ENCODE data around the gene SNX10.
A peak's percentile ranks its signal among the peaks of the same experiment; 100 is the strongest.

The SNX10 gene

DNA sequence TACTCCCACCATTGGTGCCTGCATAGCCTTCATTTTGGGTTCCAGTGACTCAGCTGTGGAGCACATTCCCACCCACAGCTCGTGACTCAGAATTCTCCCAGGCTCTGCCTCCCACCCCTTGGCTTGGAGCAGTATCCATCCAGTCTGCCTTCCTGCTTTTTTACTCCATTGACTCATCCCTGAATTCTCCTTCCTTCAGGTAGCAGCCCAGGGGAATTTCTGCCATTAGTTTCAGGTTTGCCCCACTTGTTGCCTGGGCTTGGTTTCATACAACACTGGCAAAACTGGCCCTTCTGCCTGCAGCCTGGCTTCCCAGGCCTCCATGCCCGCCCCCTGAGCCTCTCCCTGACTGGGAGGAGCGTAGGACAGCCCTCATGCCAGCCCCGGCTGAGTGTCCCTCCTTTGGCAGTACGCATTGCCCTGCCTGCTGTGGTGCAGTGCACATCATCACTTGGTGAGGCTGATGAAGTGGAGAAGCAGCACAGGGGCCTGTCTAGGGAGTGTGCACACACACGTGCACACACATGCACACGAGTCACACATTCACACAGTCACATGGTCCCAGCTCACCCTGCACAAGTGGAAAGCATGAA lies 55.0 kb downstream of the SNX10 start:
- Histone ChIP-seq H3K27ac (ENCODE audit: low read depth, low read length) (no peak overlapping the region), H3K9me3 (ENCODE audit: control insufficient read depth in 5 of 5, low read length in 5 of 5) (no peaks in the 10 kb centered on the region), H3K36me3 (ENCODE audit: control insufficient read depth in 5 of 5, insufficient read depth in 5 of 5, low read length in 5 of 5) (peaks cover 0 to 8% (median 0%) of the 10 kb centered on the region in 5 donors), H3K9ac (ENCODE audit: low read length in 5 of 5) (no peak overlapping the region), H3K4me3 (ENCODE audit: low read depth in 1 of 5, low read length in 5 of 5) (no peak overlapping the region), H3K4me1 (ENCODE audit: control insufficient read depth in 5 of 5, insufficient read depth in 5 of 5, low read length in 5 of 5) (peaks cover 3 to 41% (median 22%) of the 10 kb centered on the region in 5 donors), H3K27me3 (ENCODE audit: control insufficient read depth in 5 of 5, insufficient read depth in 4 of 5, low read length in 5 of 5) (no peaks in the 10 kb centered on the region)

GRCh38 chr7:26348234-26348851 lies 56.7 kb downstream of the SNX10 start:
- no peaks in the 10 kb centered on the region for H3K27me3 ChIP-seq (ENCODE audit: control insufficient read depth in 5 of 5, insufficient read depth in 4 of 5, low read length in 5 of 5)
- H3K27ac ChIP-seq (ENCODE audit: low read depth, low read length): no peak overlapping the region
- H3K9me3 ChIP-seq (ENCODE audit: control insufficient read depth in 5 of 5, low read length in 5 of 5): no peaks in the 10 kb centered on the region
- H3K36me3 ChIP-seq (ENCODE audit: control insufficient read depth in 5 of 5, insufficient read depth in 5 of 5, low read length in 5 of 5): peaks cover 0 to 8% (median 0%) of the 10 kb centered on the region in 5 donors
- no peak overlapping the region for H3K9ac ChIP-seq (ENCODE audit: low read length in 5 of 5)
- H3K4me3 ChIP-seq (ENCODE audit: low read depth in 1 of 5, low read length in 5 of 5): no peak overlapping the region
- peaks cover 2 to 41% (median 18%) of the 10 kb centered on the region in 5 donors for H3K4me1 ChIP-seq (ENCODE audit: control insufficient read depth in 5 of 5, insufficient read depth in 5 of 5, low read length in 5 of 5)

DNA sequence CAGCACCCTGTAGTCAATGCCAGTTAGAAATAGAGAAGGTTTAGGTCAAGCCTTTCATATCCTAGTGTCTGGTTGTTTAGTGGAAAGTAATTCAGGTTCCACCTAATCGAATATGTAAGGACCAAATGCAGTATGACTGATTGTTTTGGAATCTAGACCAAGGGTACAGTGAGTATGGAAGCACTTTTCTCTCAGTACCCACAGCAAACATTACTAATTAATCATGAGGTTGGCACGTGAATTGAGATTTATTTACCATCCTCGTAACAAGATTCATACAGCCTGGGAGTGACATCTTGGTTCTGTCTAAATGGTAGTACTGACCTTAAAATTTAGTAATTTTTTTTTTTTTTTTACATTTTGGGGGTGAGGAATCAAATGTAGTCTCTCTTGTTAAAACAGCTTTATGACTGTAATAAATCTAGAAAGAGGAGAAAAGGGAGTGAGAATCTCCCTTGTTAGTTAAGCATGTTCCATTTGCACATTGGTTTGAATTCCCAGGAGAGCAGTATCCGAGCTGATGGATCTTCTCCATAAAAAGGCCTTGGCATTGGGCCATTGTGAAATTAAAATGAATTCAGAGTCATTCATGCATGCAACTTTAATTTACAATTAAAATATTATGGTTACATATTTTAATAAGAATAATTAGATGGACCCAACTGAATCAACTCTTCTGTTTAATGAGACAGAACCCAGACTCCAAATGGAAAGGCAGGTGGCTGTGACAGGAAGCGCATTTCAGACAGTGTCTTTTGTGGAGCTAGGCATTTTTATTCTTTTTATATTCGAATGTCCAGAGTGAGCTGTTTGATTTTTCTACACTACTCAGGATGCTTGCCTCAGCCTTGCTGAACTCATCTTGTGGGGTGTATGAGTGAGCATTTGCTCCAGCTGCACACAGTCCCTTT lies 57.6 kb downstream of the SNX10 start:
- peaks cover 0 to 8% (median 0%) of the 10 kb centered on the region in 5 donors for H3K36me3 ChIP-seq (ENCODE audit: control insufficient read depth in 5 of 5, insufficient read depth in 5 of 5, low read length in 5 of 5)
- no peak overlapping the region for H3K27ac ChIP-seq (ENCODE audit: low read depth, low read length)
- H3K4me1 ChIP-seq (ENCODE audit: control insufficient read depth in 5 of 5, insufficient read depth in 5 of 5, low read length in 5 of 5): peaks cover 2 to 32% (median 18%) of the 10 kb centered on the region in 5 donors
- H3K9ac ChIP-seq (ENCODE audit: low read length in 5 of 5): no peak overlapping the region
- H3K9me3 ChIP-seq (ENCODE audit: control insufficient read depth in 5 of 5, low read length in 5 of 5): no peaks in the 10 kb centered on the region
- H3K27me3 ChIP-seq (ENCODE audit: control insufficient read depth in 5 of 5, insufficient read depth in 4 of 5, low read length in 5 of 5): no peaks in the 10 kb centered on the region
- H3K4me3 ChIP-seq (ENCODE audit: low read depth in 1 of 5, low read length in 5 of 5): no peak overlapping the region

DNA sequence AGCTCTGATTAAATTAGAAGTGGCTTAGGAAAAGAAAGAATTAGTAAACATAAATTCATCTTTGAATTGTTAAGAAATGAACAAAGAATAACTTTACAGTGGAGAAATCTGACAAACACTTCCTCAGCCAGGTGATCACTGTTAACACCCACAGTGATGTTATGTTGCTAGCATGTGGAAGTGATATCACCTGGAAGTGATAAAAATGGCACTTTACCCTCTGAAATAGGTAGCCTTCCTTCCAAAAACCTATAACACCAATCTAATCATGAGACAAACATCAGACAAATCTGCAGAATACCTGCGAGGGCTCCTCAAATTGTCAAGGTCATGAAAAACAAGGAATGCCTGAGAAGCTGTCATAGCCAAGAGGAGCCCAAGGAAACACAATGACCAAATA lies 59.5 kb downstream of the SNX10 start:
- Histone ChIP-seq H3K36me3 (ENCODE audit: control insufficient read depth in 5 of 5, insufficient read depth in 5 of 5, low read length in 5 of 5) (peaks cover 0 to 8% (median 0%) of the 10 kb centered on the region in 5 donors), H3K4me1 (ENCODE audit: control insufficient read depth in 5 of 5, insufficient read depth in 5 of 5, low read length in 5 of 5) (peaks cover 2 to 25% (median 18%) of the 10 kb centered on the region in 5 donors), H3K9ac (ENCODE audit: low read length in 5 of 5) (no peak overlapping the region), H3K9me3 (ENCODE audit: control insufficient read depth in 5 of 5, low read length in 5 of 5) (no peaks in the 10 kb centered on the region), H3K27ac (ENCODE audit: low read depth, low read length) (no peak overlapping the region), H3K4me3 (ENCODE audit: low read depth in 1 of 5, low read length in 5 of 5) (no peak overlapping the region), H3K27me3 (ENCODE audit: control insufficient read depth in 5 of 5, insufficient read depth in 4 of 5, low read length in 5 of 5) (no peaks in the 10 kb centered on the region)

- no peaks in the 10 kb centered on the region for H3K9me3 ChIP-seq (ENCODE audit: control insufficient read depth in 5 of 5, low read length in 5 of 5)
- no peaks in the 10 kb centered on the region for H3K36me3 ChIP-seq (ENCODE audit: control insufficient read depth in 5 of 5, insufficient read depth in 5 of 5, low read length in 5 of 5)
- H3K27ac ChIP-seq (ENCODE audit: low read depth, low read length): peak overlapping the region; percentile 57
- H3K9ac ChIP-seq (ENCODE audit: low read length in 5 of 5): no peak overlapping the region
- peaks cover 0 to 17% (median 0%) of the 10 kb centered on the region in 5 donors for H3K4me1 ChIP-seq (ENCODE audit: control insufficient read depth in 5 of 5, insufficient read depth in 5 of 5, low read length in 5 of 5)
- no peak overlapping the region for H3K4me3 ChIP-seq (ENCODE audit: low read depth in 1 of 5, low read length in 5 of 5)
- no peaks in the 10 kb centered on the region for H3K27me3 ChIP-seq (ENCODE audit: control insufficient read depth in 5 of 5, insufficient read depth in 4 of 5, low read length in 5 of 5)
Measured at GRCh38 chr7:26356229-26356628, 64.6 kb downstream of the SNX10 start.

GRCh38 chr7:26356929-26357798 lies 65.5 kb downstream of the SNX10 start:
- Histone ChIP-seq H3K27me3 (ENCODE audit: control insufficient read depth in 5 of 5, insufficient read depth in 4 of 5, low read length in 5 of 5) (no peaks in the 10 kb centered on the region), H3K4me3 (ENCODE audit: low read depth in 1 of 5, low read length in 5 of 5) (no peak overlapping the region), H3K9ac (ENCODE audit: low read length in 5 of 5) (no peak overlapping the region), H3K36me3 (ENCODE audit: control insufficient read depth in 5 of 5, insufficient read depth in 5 of 5, low read length in 5 of 5) (no peaks in the 10 kb centered on the region), H3K4me1 (ENCODE audit: control insufficient read depth in 5 of 5, insufficient read depth in 5 of 5, low read length in 5 of 5) (peaks cover 0 to 17% (median 0%) of the 10 kb centered on the region in 5 donors), H3K9me3 (ENCODE audit: control insufficient read depth in 5 of 5, low read length in 5 of 5) (no peaks in the 10 kb centered on the region), H3K27ac (ENCODE audit: low read depth, low read length) (peak overlapping the region; percentile 57)

DNA sequence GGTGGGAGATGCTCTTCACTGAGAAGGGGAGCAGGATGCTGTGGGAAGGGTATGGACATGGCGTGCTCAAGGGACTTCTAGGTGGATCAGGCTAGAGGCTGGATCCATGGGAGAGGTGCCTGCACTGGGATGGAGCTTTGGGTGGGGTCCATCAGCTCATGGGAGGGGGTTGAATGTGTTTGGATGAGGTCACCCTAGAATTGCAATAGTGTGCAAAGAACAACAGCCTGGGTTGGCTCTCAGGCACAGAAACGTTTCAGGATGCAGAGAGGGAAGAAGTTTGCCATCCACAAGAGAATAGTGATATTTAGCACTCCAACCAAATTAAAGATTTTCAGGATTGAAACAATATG lies 66.1 kb downstream of the SNX10 start:
- Histone ChIP-seq H3K4me1 (ENCODE audit: control insufficient read depth in 5 of 5, insufficient read depth in 5 of 5, low read length in 5 of 5) (peaks cover 0 to 17% (median 0%) of the 10 kb centered on the region in 5 donors), H3K9ac (ENCODE audit: low read length in 5 of 5) (peak overlapping the region in 1 of 5 donors; percentile 4), H3K9me3 (ENCODE audit: control insufficient read depth in 5 of 5, low read length in 5 of 5) (no peaks in the 10 kb centered on the region), H3K27me3 (ENCODE audit: control insufficient read depth in 5 of 5, insufficient read depth in 4 of 5, low read length in 5 of 5) (no peaks in the 10 kb centered on the region), H3K36me3 (ENCODE audit: control insufficient read depth in 5 of 5, insufficient read depth in 5 of 5, low read length in 5 of 5) (no peaks in the 10 kb centered on the region), H3K27ac (ENCODE audit: low read depth, low read length) (no peak overlapping the region), H3K4me3 (ENCODE audit: low read depth in 1 of 5, low read length in 5 of 5) (no peak overlapping the region)

DNA sequence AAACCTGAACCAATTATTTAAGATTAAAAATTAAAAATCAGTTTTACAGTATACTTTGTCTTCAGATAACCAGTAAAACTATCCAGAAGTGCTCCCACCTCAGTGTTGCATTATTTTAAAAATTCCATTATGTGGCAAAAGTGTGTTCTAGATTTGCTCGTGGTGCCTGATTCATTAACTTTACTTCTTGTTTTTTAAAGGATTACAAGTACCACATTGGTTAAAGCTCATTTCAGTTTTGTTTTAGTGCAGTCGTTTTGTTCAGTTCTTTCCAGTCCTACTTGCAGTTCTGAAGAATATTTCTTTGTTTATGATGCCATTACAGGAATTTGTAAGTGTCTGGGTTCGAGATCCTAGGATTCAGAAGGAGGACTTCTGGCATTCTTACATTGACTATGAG lies 69.0 kb downstream of the SNX10 start:
- Histone ChIP-seq H3K36me3 (ENCODE audit: control insufficient read depth in 5 of 5, insufficient read depth in 5 of 5, low read length in 5 of 5) (peaks cover 0 to 1% (median 0%) of the 10 kb centered on the region in 5 donors), H3K9me3 (ENCODE audit: control insufficient read depth in 5 of 5, low read length in 5 of 5) (no peaks in the 10 kb centered on the region), H3K27me3 (ENCODE audit: control insufficient read depth in 5 of 5, insufficient read depth in 4 of 5, low read length in 5 of 5) (no peaks in the 10 kb centered on the region), H3K9ac (ENCODE audit: low read length in 5 of 5) (no peak overlapping the region), H3K4me1 (ENCODE audit: control insufficient read depth in 5 of 5, insufficient read depth in 5 of 5, low read length in 5 of 5) (peaks cover 0 to 20% (median 0%) of the 10 kb centered on the region in 5 donors), H3K4me3 (ENCODE audit: low read depth in 1 of 5, low read length in 5 of 5) (no peak overlapping the region), H3K27ac (ENCODE audit: low read depth, low read length) (no peak overlapping the region)

DNA sequence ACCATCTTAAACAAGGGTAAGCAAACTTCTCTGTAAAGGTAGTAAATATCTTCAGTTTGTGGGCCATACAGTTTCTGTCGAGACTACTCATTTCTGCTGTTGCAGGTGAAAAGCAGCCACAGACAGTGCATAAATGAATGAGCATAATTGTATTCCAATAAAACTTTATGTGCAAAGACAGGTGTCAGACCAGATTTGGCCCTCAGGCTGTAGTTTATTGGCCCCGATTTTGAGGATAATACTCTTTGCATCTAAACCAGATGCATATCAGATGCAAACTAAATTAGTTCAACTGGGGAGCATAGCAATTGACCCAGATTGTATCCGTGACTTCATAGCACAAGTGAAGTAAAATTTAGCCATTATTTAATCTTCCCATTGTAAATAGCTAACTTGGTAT lies 70.0 kb downstream of the SNX10 start:
- peaks cover 0 to 16% (median 0%) of the 10 kb centered on the region in 5 donors for H3K4me1 ChIP-seq (ENCODE audit: control insufficient read depth in 5 of 5, insufficient read depth in 5 of 5, low read length in 5 of 5)
- H3K27ac ChIP-seq (ENCODE audit: low read depth, low read length): no peak overlapping the region
- H3K36me3 ChIP-seq (ENCODE audit: control insufficient read depth in 5 of 5, insufficient read depth in 5 of 5, low read length in 5 of 5): peaks cover 0 to 4% (median 2%) of the 10 kb centered on the region in 5 donors
- no peaks in the 10 kb centered on the region for H3K27me3 ChIP-seq (ENCODE audit: control insufficient read depth in 5 of 5, insufficient read depth in 4 of 5, low read length in 5 of 5)
- H3K9me3 ChIP-seq (ENCODE audit: control insufficient read depth in 5 of 5, low read length in 5 of 5): no peaks in the 10 kb centered on the region
- H3K9ac ChIP-seq (ENCODE audit: low read length in 5 of 5): no peak overlapping the region
- H3K4me3 ChIP-seq (ENCODE audit: low read depth in 1 of 5, low read length in 5 of 5): no peak overlapping the region

Data from subcutaneous abdominal adipose tissue (tissue), 5 donors.